SU-DHL-6 (cell line): ENCODE results near the gene GTPBP4.

ENCODE experiments used
- H2AFZ ChIP-seq: fragments of 200-600 bp; sonication (generic); 2 replicates; pipeline ENCODE4 v1.6.1; 2014; ENCODE audit warnings: low read depth, mild to moderate bottlenecking, moderate library complexity, mixed read lengths, antibody characterized with exemption, low read length; ENCODE audit not compliant: severe bottlenecking
- H3F3A ChIP-seq: fragments of 200-600 bp; shearing (Covaris generic); 2 replicates; pipeline ENCODE4 v1.6.0; 2016; ENCODE audit warnings: antibody characterized with exemption, mild to moderate bottlenecking; ENCODE audit not compliant: insufficient read depth
- H3K27ac ChIP-seq: fragments of 200-600 bp; sonication (generic); 2 replicates; pipeline ENCODE4 v1.5.1; 2016; ENCODE audit warnings: low read depth, mild to moderate bottlenecking, low read length, moderate library complexity, mixed read lengths
- H3K27me3 ChIP-seq: fragments of 200-600 bp; sonication (generic), shearing (Covaris generic); 2 replicates; pipeline ENCODE4 v1.6.0; 2014; ENCODE audit warnings: mild to moderate bottlenecking, low read length
- H3K36me3 ChIP-seq: fragments of 200-600 bp; sonication (generic); 2 replicates; pipeline ENCODE4 v1.6.1; 2014; ENCODE audit warnings: mild to moderate bottlenecking, low read length, mixed read lengths
- H3K4me2 ChIP-seq: fragments of 300-600, 200-600 bp; shearing (Covaris generic), sonication (generic); 2 replicates; pipeline ENCODE4 v1.6.0; 2014; ENCODE audit warnings: low read length, low read depth, mild to moderate bottlenecking; ENCODE audit not compliant: poor library complexity, severe bottlenecking
- H3K4me3 ChIP-seq: fragments of 200-600 bp; sonication (generic); 2 replicates; pipeline ENCODE4 v1.5.1; 2014; ENCODE audit warnings: antibody characterized with exemption, low read length, mild to moderate bottlenecking, mixed read lengths; ENCODE audit not compliant: insufficient read depth, poor library complexity, severe bottlenecking
- H3K79me2 ChIP-seq: fragments of 200-600 bp; sonication (generic); 2 replicates; pipeline ENCODE4 v1.6.1; 2014; ENCODE audit warnings: mild to moderate bottlenecking, low read length, moderate library complexity; ENCODE audit not compliant: insufficient read depth
- H3K9ac ChIP-seq: fragments of 200-600 bp; sonication (generic); 2 replicates; pipeline ENCODE4 v1.7.0; 2014; ENCODE audit warnings: mild to moderate bottlenecking, low read length
- H3K9me2 ChIP-seq: fragments of 200-600 bp; sonication (generic); replicated peaks from 2 replicates; pipeline ENCODE4 v1.6.1; 2014; ENCODE audit warnings: low read length; ENCODE audit not compliant: insufficient read depth
- H3K9me3 ChIP-seq: fragments of 200-600 bp; sonication (generic); 2 replicates; pipeline ENCODE4 v1.6.1; 2014; ENCODE audit warnings: low read length, mixed read lengths; ENCODE audit not compliant: insufficient read depth
- H4K20me1 ChIP-seq: fragments of 200-600 bp; sonication (generic); 2 replicates; pipeline ENCODE4 v1.6.1; 2014; ENCODE audit warnings: low read depth, mild to moderate bottlenecking, antibody characterized with exemption, low read length, moderate library complexity, mixed read lengths
- CTCF ChIP-seq: fragments of 200-600 bp; sonication (generic); IDR thresholded peaks from one replicate; pipeline ENCODE4 v1.5.1; 2017; ENCODE audit warnings: antibody characterized with exemption, mild to moderate bottlenecking, low read length, moderate library complexity; ENCODE audit not compliant: insufficient read depth, poor library complexity, severe bottlenecking
- EZH2phosphoT487 ChIP-seq: fragments of 200-600 bp; sonication (generic), shearing (Covaris generic); conservative IDR thresholded peaks from 2 replicates; pipeline ENCODE4 v1.6.1; 2018; ENCODE audit warnings: mild to moderate bottlenecking, antibody characterized with exemption, low read length, moderate library complexity, mixed read lengths

GTPBP4 gene

GRCh38 chr10:1056326-1057105 is 68.3 kb downstream of the GTPBP4 start, which contains the start of gene WDR37:
TSS of gene WDR37 (plus strand) at chr10:1056385. CDS start at chr10:1072156, 15,771 bp downstream.
- no peak for TF ChIP-seq EZH2phosphoT487
- TF ChIP-seq CTCF: no peak
- H3K4me2 ChIP-seq: peak within 1 kb of the TSS; percentile 98
- no peaks in the 10 kb centered on the region for H3K27me3 ChIP-seq
- no peaks in the 10 kb centered on the region for H3K9me2 ChIP-seq
- no peaks in the 10 kb centered on the region for H3K9me3 ChIP-seq
- H3K79me2 ChIP-seq: peaks cover 93% of the 10 kb centered on the region
- H4K20me1 ChIP-seq: peaks cover 13% of the 10 kb centered on the region; the same call in 1 of the 2 replicates
- H3K36me3 ChIP-seq: peaks cover 13% of the 10 kb centered on the region; the same call in 1 of the 2 replicates
- peak within 1 kb of the TSS; percentile 82 for H3K4me3 ChIP-seq
- peak within 1 kb of the TSS; percentile 86 for H3K9ac ChIP-seq
- H3K27ac ChIP-seq: peak within 1 kb of the TSS; percentile 84
- H3F3A ChIP-seq: peaks cover 7% of the 10 kb centered on the region
- peak within 1 kb of the TSS; percentile 74 for H2AFZ ChIP-seq

- peaks cover 15% of the 10 kb centered on the region; the same call in 1 of the 2 replicates for H4K20me1 ChIP-seq
- peaks cover 12% of the 10 kb centered on the region; the same call in 1 of the 2 replicates for H3K36me3 ChIP-seq
- no peaks in the 10 kb centered on the region for H3K9me3 ChIP-seq
- H3K9ac ChIP-seq: peak overlapping the region; percentile 86
- H3F3A ChIP-seq: peaks cover 7% of the 10 kb centered on the region
- TF ChIP-seq CTCF (no peak), EZH2phosphoT487 (no peak)
- H3K4me3 ChIP-seq: peak overlapping the region; percentile 82
- H3K9me2 ChIP-seq: no peaks in the 10 kb centered on the region
- H3K27me3 ChIP-seq: no peaks in the 10 kb centered on the region
- H3K4me2 ChIP-seq: peak overlapping the region; percentile 69
- peak overlapping the region; percentile 10 for H3K27ac ChIP-seq
- H3K79me2 ChIP-seq: peaks cover 93% of the 10 kb centered on the region
- H2AFZ ChIP-seq: peak overlapping the region; percentile 74
Measured at GRCh38 chr10:1057106-1057657, 68.9 kb downstream of the GTPBP4 start.

GRCh38 chr10:1058017-1058416 is 69.8 kb downstream of the GTPBP4 start:
- H3K4me3 ChIP-seq: peak overlapping the region; percentile 82
- no peak overlapping the region for H3K27ac ChIP-seq
- peaks cover 16% of the 10 kb centered on the region; the same call in 1 of the 2 replicates for H4K20me1 ChIP-seq
- H3K9me2 ChIP-seq: no peaks in the 10 kb centered on the region
- TF ChIP-seq CTCF: no peak
- TF ChIP-seq EZH2phosphoT487: no peak
- H3K9ac ChIP-seq: peak overlapping the region; percentile 86
- H3K36me3 ChIP-seq: peaks cover 12% of the 10 kb centered on the region; the same call in 1 of the 2 replicates
- H3K79me2 ChIP-seq: peaks cover 89% of the 10 kb centered on the region
- peak overlapping the region; percentile 69 for H3K4me2 ChIP-seq
- no peaks in the 10 kb centered on the region for H3K27me3 ChIP-seq
- H3F3A ChIP-seq: peaks cover 7% of the 10 kb centered on the region
- H3K9me3 ChIP-seq: no peaks in the 10 kb centered on the region
- H2AFZ ChIP-seq: no peak overlapping the region
